ENCODE results near the gene MINK1. TPM values are rescaled to one million over a fixed set of nuclear protein-coding genes. Genes with fewer than 3 reads are reported as not detected.

The MINK1 gene
- 10 to 100 TPM; 24.8 to 47.0 (median 30.4) TPM for polyA plus RNA-seq (ENCODE audit: insufficient read length in 10 of 10)
- long read RNA-seq, donor 1, partial matches to known transcripts, result 0 of 1 reads
- long read RNA-seq, donor 1, other reads (novel, unspliced or antisense), result 0 of 1 reads
- long read RNA-seq, donor 2, partial matches to known transcripts, result 0 of 1 reads
- long read RNA-seq, donor 2, other reads (novel, unspliced or antisense), result 0 of 1 reads
- long read RNA-seq, donor 3, result 0 reads
- long read RNA-seq, donor 4, partial matches to known transcripts, result 1,009 of 1,055 reads
- long read RNA-seq, donor 4, other reads (novel, unspliced or antisense), result 46 of 1,055 reads
- long read RNA-seq, donor 5, partial matches to known transcripts, result 0 of 1 reads
- long read RNA-seq, donor 5, other reads (novel, unspliced or antisense), result 0 of 1 reads
- long read RNA-seq, donor 6, full-length matches to known transcripts, result 1 of 1 reads
- long read RNA-seq, donor 6, partial matches to known transcripts, result 0 of 1 reads
- long read RNA-seq, donor 6, other reads (novel, unspliced or antisense), result 0 of 1 reads
- long read RNA-seq, donor 7, partial matches to known transcripts, result 5 of 5 reads
- long read RNA-seq, donor 7, other reads (novel, unspliced or antisense), result 0 of 5 reads
- long read RNA-seq, donor 8, result 0 reads
- long read RNA-seq, donor 9, result 0 reads

DNA sequence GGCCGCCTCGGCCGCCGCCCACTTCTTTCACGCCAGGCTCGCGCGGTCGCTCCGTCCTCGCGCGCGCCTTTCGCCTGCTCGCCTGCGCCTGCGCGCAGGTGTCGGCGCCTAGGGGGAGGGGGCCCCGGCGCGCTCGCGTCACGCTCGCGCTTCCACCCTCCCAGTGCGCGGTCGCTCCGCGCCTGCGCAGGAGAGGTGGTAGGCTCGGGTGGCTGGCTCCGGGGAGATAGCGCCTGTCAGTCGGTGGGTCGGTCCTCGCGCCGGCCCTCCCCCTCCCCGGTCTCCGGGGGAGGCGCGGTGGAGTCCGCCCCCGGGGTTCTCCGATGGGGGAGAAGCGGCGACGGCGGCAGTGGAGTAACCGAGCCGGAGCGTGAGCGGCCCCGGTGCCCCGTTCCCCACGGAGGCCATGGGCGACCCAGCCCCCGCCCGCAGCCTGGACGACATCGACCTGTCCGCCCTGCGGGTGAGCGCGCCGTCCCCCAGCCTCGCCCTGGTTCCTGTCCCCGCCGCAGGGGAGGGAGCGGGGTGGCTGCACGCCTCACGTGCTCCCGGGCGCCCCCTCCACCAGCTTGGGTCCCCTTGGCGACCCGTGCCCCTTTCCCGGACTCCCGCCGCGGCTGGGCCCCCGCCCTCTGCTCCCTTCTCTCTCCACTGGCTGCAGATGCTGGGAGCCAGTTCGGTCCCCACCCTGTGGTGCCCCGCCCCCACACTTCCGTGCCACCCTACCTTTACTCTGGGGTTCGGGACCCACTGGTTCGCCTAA, at the start of gene MINK1:
Gene MINK1, plus strand, starts transcription at position 163 of the 763 bp plus-strand sequence. Its CDS starts 244 bp downstream, at position 407.
- peak; percentile 96 to 99 (median 98) for DNase-seq

DNA sequence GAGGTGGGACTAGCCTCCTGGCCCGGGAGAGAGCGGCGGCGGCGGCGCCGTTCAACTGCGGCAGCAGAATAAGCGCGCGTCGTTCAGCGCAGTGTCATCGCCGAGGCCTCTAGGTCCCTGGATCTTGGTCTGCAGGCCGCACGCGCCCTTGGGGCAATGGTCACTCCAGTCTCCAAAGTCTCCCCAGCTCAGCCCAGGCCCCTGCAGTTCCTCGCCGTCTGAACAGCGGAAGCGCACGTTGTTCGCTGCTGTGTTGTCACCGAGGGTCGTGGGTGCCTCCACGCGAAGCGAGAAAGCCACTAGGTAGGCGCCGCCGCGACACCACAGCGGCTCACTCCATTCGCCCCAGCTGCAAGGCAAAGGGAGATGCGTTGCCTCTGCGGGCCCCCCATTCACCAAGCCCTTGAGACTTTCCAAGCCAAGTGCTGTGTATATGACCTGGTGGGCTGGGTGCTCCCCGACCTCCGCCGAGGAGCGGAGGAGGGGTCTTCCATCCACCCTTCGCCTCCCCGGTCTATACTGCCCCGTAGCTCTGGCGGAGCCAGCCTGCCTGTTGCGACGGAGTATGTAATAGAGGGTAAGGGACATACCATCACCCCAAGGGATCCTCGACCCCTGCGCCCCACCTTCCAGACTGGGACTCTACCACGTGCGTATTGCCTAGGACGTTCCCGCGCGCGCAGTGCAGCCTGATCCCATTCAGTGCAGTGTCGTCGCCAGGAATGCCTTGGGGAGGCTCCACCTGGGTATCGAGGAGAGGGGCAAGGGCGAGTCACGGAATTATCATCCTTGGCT, 47.6 kb upstream of the MINK1 start:
- DNase-seq, result peak in 1 of 3 donors; percentile 36

DNA sequence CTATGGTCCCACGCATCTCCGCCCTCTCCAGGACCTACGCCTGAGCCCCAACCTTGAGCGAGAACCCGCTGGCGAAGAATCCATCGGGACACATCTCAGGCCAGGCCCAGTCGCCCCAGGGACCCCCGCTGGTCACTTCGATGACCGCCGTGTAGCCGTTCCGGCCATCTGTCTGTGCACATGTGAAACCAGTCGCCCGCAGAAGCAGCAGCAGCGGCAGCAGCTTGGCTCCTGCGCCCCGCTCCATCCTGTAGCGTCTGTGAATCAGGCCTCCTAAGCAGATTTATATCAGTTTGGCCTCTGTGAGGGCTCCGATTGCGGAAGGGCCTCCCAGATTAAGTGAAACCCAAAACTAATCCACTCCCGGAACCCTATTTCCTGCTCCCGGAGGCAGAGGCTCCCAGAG, 47.0 kb upstream of the MINK1 start, which contains the start of gene VMO1:
Gene VMO1, minus strand, starts transcription at position 259 of the 406 bp plus-strand sequence. Its CDS starts 12 bp downstream, at position 247.
- DNase-seq, result peak in 1 of 3 donors; percentile 64

DNA sequence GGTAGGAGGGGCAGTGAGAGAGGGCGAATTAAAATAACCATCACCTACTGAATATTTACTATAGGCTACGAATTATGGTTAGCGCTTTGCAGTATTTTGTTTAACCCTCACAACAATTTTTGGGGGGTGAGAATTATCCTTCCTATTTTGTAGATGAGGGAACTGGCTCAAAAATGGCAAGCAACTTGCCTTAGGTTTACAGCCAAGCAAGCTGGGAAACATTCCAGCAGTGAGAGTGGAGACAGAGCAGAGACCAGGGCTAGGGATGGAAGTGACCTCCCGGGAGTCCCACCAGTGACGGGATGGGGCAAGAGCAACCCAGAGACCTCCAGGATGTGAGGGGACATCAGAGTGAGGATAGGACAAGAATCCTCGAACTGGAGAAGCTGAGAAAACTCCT, 46.6 kb upstream of the MINK1 start:
- DNase-seq, result peak in 1 of 3 donors; percentile 62

DNA sequence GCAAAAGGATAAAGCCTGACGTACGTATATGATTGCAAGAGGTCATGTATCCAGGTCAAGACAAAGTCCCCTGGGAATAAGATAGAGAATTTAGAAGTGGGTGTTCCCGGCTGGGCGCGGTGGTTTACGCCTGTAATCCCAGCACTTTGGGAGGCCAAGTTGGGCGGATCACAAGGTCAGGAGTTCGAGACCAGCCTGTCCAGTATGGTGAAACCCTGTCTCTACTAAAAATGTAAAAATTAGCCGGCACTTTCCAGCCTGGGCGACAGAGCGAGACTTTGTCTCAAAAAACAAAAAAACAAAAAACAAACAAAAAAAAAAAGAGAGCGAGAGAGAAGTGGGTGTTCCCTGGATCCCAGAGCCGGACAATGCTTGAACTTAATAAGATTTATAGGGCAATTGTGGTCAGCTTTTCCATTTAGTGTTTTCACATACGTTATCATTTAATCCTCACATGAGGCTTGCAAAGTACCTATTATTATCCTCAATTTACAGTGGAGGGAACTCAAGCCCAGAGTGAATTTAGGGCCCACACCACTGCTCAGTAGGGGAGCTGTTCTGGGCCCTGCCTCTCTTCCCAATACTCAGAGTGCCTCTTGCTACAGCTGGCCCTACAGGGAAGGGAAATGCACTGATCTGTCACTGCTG, 44.9 kb upstream of the MINK1 start:
- DNase-seq, result peak in 1 of 3 donors; percentile 37

DNA sequence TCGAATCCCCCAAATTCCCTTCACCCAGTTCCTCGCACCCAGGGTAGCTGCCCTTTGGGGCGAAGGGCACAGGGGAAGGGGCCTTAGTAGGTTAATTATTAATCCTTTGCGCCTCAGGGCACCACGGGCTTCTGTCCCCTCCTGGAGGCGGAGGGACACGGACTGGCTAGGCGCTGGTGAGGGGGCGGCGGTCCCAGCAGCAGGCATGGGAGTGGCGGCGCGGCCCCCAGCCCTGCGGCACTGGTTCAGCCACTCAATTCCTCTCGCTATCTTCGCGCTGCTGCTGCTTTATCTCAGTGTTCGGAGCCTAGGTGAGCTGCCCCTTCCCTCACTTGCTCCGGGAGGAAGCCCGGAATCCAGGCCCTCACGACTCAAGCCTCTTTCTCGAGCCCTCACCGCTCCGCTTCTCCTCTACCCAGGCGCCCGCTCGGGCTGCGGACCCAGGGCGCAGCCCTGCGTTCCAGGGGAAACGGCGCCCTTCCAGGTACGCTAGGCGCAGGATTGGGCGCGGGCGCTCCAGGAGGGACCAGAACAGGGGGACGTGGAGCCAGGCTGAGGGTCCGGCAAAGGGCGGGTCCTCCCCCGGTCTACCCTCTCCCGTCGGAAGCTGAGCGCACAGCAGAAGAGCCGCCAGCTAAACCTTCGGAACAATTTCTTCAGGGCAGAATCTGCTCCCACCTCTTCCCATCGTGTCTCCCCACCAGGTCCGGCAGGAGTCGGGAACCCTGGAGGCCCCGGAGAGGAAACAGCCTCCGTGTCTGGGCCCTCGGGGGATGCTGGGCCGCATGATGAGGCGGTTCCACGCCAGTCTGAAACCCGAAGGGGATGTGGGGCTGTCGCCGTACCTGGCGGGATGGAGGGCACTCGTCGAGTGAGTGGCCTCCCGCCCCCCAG, 44.1 kb upstream of the MINK1 start, which contains the start of gene GLTPD2:
Gene GLTPD2, plus strand, starts transcription at position 158 of the 894 bp plus-strand sequence. Its CDS starts 48 bp downstream, at position 206.
- peak in 1 of 3 donors; percentile 56 for DNase-seq

DNA sequence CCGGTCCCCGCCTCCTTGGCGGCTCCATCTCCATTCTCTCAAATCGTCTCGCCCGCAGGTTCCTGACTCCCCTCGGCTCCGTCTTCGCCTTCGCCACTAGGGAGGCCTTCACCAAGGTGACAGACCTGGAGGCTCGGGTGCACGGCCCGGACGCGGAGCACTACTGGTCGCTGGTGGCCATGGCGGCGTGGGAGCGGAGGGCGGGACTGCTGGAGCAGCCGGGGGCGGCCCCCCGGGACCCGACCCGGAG, 43.5 kb upstream of the MINK1 start:
- no peak for DNase-seq

DNA sequence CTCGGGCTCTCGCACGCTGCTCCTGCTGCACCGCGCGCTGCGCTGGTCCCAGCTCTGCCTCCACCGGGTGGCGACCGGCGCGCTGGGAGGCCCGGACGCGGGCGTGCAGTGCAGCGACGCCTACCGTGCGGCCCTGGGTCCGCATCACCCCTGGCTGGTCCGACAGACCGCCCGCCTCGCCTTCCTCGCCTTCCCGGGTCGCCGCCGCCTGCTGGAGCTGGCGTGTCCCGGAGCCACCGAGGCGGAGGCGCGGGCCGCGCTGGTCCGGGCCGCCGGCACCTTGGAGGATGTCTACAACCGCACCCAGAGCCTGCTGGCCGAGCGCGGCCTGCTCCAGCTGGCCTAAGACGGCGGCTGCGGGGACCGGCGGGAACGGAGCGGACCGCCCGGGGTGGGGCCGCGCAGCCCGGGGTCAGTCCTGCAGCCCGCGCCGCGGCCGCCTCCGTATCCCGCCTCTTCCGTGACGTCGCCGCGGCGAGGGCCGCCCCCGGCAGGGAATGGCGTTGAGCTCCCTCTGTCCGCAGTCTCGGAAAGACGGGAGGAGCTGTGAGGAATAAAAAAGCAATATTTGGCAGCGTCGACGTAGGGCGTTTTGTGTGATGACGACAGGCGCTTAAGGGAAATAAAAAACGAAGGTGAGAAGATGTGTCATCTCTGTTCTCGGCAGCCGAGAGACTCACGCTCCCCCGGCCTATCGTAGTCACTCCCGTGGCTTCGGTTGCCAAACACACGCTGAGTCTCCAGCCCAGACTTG, 43.0 kb upstream of the MINK1 start:
- peak; percentile 87 to 97 (median 93) for DNase-seq

DNA sequence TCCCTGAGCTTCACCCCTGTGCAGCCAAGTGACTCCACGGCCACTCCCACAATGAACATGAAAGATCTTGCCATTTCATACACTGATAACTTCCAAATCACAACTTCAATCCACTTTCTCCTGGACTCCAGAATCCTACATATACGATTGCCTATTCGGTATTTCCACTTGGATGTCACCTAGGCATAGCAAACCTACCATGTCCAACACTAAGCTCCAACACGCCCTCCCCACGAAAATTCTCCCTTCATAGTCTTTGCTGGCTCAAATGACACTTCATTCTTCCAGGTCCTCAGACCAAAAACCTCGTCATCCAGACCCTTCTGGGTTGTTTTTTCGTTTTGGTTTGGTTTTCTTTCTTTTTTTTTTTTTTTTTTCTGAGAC, 42.4 kb upstream of the MINK1 start:
- no peak for DNase-seq

DNA sequence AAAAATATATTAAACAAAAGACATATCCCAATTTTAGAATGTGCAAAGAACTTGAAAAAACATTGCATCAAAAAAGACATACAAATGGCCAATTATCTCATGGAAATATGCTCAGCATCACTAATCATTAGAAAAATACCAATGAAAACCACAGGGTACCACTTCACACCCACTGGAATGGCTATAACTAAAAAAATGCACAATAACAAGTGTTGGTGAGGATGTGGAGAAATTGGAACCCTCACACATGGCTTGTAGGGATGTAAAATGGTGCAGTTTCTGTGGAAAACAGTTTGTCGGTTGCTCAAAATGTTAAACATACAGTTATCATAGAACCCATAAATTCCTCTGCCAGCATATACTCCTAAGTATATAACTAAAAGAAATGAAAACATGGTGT, 38.0 kb upstream of the MINK1 start:
- no peak for DNase-seq

DNA sequence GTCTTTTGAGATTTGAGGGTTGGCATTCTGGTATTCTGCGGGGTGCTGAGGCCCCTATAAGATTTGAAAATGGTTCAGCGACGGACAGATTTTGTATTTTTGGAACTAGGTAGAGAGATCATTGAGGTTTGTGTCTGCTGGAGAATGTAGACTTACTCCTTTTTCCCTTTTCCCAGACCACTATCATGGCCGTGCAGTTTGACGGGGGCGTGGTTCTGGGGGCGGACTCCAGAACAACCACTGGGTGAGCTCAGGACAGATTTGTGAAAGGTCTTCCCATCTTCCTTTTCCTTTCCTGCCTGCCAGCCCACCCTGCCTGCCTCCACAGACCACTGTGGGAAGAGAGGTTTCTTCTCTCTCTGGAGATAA, 36.6 kb upstream of the MINK1 start:
- DNase-seq, result peak in 1 of 3 donors; percentile 54

DNA sequence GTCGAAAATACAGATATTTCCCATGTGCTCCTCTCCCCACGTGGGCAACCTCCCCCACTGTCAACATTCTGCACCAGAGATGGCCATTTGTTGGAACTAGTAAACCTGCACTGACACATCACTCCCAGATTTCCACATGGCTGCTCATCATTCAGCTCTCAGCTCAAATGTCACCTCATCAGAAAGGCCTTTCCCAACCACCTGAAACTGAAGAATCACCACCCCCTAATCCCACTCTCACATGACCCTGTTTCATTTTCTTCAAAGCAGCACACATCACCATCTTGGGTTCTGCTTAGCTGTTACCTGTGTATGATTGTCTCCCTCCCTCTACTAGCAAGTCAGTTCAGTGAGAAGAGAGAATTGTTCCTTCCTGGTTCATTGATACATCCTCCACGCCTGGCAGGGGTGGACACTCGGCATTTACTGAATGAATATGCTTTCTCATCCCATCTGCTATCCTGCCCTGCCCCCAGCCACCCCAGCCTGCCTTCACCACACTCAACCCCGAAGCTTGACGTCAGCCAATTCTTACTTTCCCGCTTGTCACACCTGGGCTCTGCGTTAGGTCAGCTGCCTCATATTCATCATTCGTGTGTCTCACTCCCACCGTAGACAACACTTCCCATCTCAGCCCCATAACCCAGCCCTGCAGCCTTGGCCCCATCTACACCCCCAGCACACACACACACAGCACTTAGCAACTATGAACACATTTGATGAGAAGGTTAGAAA, 32.5 kb upstream of the MINK1 start:
- no peak for DNase-seq

DNA sequence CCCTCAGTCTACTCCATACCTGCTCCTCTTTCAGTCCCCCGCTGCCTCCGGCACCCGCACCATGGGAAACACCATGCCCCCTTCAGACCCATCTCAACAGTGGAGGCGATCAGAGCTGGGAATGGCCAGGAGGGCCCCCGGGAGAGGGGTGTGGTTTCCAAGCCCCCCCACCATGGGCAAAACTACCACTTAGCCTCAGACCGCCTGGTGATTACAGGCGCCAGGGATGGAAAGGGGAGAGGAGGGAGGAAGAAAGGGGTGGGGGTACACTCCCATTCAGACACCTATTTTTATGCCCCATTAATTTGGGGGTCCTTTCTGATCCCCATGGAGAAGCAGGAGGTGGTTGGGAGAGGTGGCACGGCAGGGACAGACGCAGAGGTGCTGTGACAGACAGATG, 30.9 kb upstream of the MINK1 start, which contains the start of gene C17orf114:
Gene C17orf114, minus strand, starts transcription at position 101 of the 400 bp plus-strand sequence.
- no peak for DNase-seq

DNA sequence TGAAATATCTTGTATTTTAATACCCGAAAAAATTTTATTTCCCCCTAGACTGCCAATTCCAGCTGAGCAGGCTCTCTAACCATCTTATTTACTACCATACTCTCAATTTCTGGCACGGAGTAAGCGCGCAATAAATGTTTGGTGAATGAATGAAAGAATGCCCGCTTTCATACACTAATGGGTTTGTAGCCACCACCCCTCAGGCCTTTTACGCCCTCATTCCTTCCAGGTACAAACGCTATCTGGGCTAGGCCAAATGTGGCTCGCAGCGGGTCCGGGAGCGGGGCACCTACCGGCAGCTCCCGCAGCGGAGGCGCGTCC, 26.7 kb upstream of the MINK1 start:
- DNase-seq, result peak in 1 of 3 donors; percentile 39

DNA sequence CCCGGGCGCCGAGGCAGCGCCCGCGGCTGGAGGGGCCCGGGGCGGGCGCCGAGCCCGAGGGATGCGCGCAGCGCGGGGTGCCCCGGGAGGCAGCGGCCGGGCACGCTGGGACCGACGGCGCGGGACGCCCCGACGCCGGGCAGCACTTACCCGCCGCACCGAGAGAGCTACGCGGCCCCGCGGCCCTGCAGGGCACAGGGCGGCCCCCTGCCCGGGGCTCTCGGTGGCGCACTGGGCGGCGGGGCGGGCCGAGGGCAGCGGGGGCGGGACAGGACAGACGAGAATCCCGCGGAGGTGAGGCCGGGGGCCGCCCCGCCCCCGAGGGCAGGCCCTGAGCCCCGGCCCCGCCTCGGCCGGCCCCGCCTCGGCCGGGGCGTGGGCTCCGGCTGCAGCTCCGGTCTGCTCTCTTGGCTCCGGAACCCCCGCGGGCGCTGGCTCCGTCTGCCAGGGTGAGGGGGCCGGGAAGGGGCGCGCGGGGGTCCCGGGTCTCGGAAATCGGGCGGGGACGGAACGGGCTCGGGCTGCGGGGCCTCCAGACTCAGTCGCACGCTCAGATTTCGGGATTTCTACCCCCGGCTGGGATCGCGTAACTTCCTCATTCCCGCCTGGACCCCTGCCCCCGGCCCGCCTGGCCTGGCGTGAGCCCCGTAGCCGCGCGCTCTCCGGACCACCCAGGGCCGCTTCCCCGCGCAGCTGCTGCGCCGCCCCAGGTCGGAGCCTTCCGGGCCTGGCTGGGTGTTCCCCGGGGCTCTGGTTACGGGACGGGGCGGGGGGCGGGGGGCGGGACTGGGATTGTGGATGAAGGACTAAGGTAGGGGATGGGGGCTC, 26.1 kb upstream of the MINK1 start, which contains the start of gene PLD2:
Gene PLD2, plus strand, starts transcription at position 376 of the 828 bp plus-strand sequence. CDS start 621 bp downstream, outside the sequence.
- peak; percentile 85 to 92 (median 88) for DNase-seq

DNA sequence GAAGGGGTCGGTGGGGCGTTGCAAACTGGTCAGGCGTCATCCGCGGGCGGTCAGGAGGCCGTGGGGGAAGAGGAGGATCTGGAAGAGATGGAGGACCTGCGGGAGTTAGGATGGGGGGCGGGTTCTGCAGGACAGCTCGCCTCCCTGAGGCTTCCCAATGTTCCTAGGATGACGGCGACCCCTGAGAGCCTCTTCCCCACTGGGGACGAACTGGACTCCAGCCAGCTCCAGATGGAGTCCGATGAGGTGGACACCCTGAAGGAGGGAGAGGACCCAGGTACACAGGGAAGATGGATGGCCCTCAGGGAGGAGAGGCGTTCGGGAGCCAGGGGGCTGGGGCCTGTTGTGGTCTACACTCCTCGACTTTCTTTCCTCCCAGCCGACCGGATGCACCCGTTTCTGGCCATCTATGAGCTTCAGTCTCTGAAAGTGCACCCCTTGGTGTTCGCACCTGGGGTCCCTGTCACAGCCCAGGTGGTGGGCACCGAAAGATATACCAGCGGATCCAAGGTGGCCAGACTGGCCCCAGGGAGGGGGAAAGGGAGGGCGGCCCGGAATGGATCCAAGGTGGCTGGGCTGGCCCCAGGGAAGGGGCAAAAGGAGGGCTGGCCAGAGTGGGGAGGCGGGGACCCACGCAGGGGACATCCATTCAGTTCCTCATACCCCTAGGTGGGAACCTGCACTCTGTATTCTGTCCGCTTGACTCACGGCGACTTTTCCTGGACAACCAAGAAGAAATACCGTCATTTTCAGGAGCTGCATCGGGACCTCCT, 25.3 kb upstream of the MINK1 start:
- peak in 1 of 3 donors; percentile 44 for DNase-seq

DNA sequence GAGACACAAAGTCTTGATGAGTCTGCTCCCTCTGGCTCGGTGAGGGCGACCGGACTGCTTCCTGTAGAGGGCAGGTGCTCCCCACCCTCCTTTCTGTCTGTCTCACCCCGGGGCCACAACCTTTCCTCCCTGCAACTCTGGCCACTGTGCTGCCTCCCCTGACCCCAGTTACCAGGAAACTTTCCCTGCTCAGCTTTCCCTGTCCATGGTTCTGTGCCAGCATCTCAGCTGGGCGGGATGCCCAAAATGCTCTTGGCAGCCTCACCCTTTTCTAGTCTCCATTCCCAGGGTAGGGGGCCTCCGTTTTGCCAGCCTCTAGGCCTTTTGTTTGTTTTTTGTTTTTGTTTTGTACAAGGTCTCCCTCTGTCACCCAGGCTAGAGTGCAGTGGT, 24.8 kb upstream of the MINK1 start:
- DNase-seq, result peak in 2 of 3 donors; percentile 35 to 57
